H1 (cell line): Measurements from ENCODE around the gene PKIB. TPM values are rescaled to one million over a fixed set of nuclear protein-coding genes. Genes with fewer than 3 reads are reported as not detected.

ENCODE experiments used
- CHD7 ChIP-seq: fragments of 300-600 bp; sonication (generic); IDR thresholded peaks from 2 replicates; pipeline ENCODE4 v1.7.1; 2012; ENCODE audit warnings: low read length, moderate library complexity, mild to moderate bottlenecking, inconsistent platforms; ENCODE audit not compliant: insufficient replicate concordance
- E2F6 ChIP-seq: IDR thresholded peaks from 2 replicates; pipeline ENCODE4 v1.6.1; 2012; ENCODE audit warnings: inconsistent platforms
- EGR1 ChIP-seq: IDR thresholded peaks from 2 replicates; pipeline ENCODE4 v1.6.1; 2011; ENCODE audit warnings: low read depth, low read length, borderline replicate concordance
- JUND ChIP-seq: IDR thresholded peaks from 2 replicates; pipeline ENCODE4 v1.6.1; 2011; ENCODE audit warnings: mild to moderate bottlenecking, improper control_type of control experiment, low read length
- KDM1A ChIP-seq: fragments of 200-600, 300-600 bp; sonication (generic); IDR thresholded peaks from 2 replicates; pipeline ENCODE4 v1.7.1; 2016; ENCODE audit warnings: mild to moderate bottlenecking, low read length, borderline replicate concordance
- POLR2A ChIP-seq, 2 experiments: IDR thresholded peaks; 1 replicate in 1 of 2; 2 replicates in 1 of 2; pipeline ENCODE4 v1.6.1; 2011; ENCODE audit warnings: low read depth in 2 of 2, low read length in 2 of 2, mild to moderate bottlenecking in 2 of 2; ENCODE audit errors: control extremely low read depth in 1 of 2
- POLR2AphosphoS5 ChIP-seq: IDR thresholded peaks from 2 replicates; pipeline ENCODE4 v1.6.1; 2011; ENCODE audit warnings: low read depth, low read length
- SIN3A ChIP-seq, 2 experiments: IDR thresholded peaks in 1 of 2; conservative IDR thresholded peaks in 1 of 2; 2 replicates each; pipeline ENCODE4 v1.6.1; 2011 to 2012; ENCODE audit warnings: low read length in 2 of 2, improper control_type of control experiment in 1 of 2, low read depth in 1 of 2, mild to moderate bottlenecking in 1 of 2
- TBP ChIP-seq: IDR thresholded peaks from 2 replicates; pipeline ENCODE4 v1.6.1; 2011; ENCODE audit warnings: low read depth, low read length, improper control_type of control experiment
- polyA plus RNA-seq, 7 experiments: library from polyadenylated mRNA; depleted of rRNA in 3 of 7; stranded (reverse) in 5 of 7; unstranded in 2 of 7; fragments of >200 nt in 5 of 7; fragments of 200-250 nt in 2 of 7; gene quantifications; 1 replicate in 5 of 7; 2 replicates in 1 of 7; 4 replicates in 1 of 7; pipeline versions ENCODE4 v1.2.1 to v1.2.3, GENCODE V29; 2011 to 2013; ENCODE audit warnings: missing spikeins in 2 of 7, mixed read lengths in 2 of 7
- total RNA-seq: library from RNA; stranded (reverse); fragmentation: NEBNext Ultra II Directional; extraction: Animal tissue kit (Norgen Biotek cat#: 25700); gene quantifications from 2 replicates; pipeline ENCODE4 v1.2.1, GENCODE V29; 2021

Gene PKIB
- total and polyA plus RNA-seq, 2 of the 8 experiments (the other 6 are each of a cell fraction or from before 2014, with no cell fraction given), result 13.5 to 73.3 TPM

- TF ChIP-seq CHD7 (no peak), KDM1A (no peak), POLR2A (IDR thresholded peaks at IDR 0.05; ENCODE audit: control extremely low read depth in 1 of 2, low read depth in 2 of 2, low read length in 2 of 2) (no peak), EGR1 (no peak), POLR2AphosphoS5 (no peak), TBP (no peak), E2F6 (no peak), SIN3A (conservative IDR thresholded peaks at IDR 0.05 in 1 of 2, IDR thresholded peaks at IDR 0.05 in 1 of 2; ENCODE audit: low read depth in 1 of 2, low read length in 2 of 2) (no peak), JUND (no peak)
Observed at GRCh38 chr6:122712093-122712447, 101.9 kb downstream of the PKIB start (continued).
